ENCODE measurements around the gene SAMD9. TPM values are rescaled to one million over a fixed set of nuclear protein-coding genes. Genes with fewer than 3 reads are reported as not detected.

Gene SAMD9
- total and polyA plus RNA-seq, 2 donors from 2014 or later, result 2.2 to 11.0 TPM

GRCh38 chr7:93120592-93121549 is 3.1 kb upstream of the SAMD9 start:
- DNase-seq, result no peak
- Histone ChIP-seq H3K27ac (ENCODE audit: low read depth in 2 of 2, low read length in 2 of 2) (no peak overlapping the region), H3K4me1 (ENCODE audit: control insufficient read depth in 2 of 3, insufficient read depth in 2 of 3, low read depth in 1 of 3, low read length in 3 of 3) (peaks cover 0 to 2% (median 0%) of the 10 kb centered on the region in 3 donors), H3K4me3 (ENCODE audit: low read length in 3 of 3) (no peak overlapping the region), H3K27me3 (ENCODE audit: control insufficient read depth, insufficient read depth, low read length) (no peaks in the 10 kb centered on the region), H3K36me3 (ENCODE audit: control insufficient read depth in 2 of 3, insufficient read depth in 3 of 3, low read length in 3 of 3) (no peaks in the 10 kb centered on the region), H3K9me3 (ENCODE audit: control insufficient read depth in 2 of 3, insufficient read depth in 1 of 3, low read length in 3 of 3) (no peaks in the 10 kb centered on the region), H3K9ac (ENCODE audit: low read length in 3 of 3) (no peak overlapping the region)
- FAIRE-seq, result no peak
- intact Hi-C loops (cut with DNase I), result no loop called here
- TF ChIP-seq, protein P1, sequence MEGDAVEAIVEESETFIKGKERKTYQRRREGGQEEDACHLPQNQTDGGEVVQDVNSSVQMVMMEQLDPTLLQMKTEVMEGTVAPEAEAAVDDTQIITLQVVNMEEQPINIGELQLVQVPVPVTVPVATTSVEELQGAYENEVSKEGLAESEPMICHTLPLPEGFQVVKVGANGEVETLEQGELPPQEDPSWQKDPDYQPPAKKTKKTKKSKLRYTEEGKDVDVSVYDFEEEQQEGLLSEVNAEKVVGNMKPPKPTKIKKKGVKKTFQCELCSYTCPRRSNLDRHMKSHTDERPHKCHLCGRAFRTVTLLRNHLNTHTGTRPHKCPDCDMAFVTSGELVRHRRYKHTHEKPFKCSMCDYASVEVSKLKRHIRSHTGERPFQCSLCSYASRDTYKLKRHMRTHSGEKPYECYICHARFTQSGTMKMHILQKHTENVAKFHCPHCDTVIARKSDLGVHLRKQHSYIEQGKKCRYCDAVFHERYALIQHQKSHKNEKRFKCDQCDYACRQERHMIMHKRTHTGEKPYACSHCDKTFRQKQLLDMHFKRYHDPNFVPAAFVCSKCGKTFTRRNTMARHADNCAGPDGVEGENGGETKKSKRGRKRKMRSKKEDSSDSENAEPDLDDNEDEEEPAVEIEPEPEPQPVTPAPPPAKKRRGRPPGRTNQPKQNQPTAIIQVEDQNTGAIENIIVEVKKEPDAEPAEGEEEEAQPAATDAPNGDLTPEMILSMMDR (IDR thresholded peaks at IDR 0.05; ENCODE audit: borderline replicate concordance, extremely low read depth, insufficient read depth), result no peak

GRCh38 chr7:93119191-93119905 is 1.6 kb upstream of the SAMD9 start:
- peaks cover 0 to 4% (median 0%) of the 10 kb centered on the region in 3 donors for H3K4me1 ChIP-seq (ENCODE audit: control insufficient read depth in 2 of 3, insufficient read depth in 2 of 3, low read depth in 1 of 3, low read length in 3 of 3)
- H3K9ac ChIP-seq (ENCODE audit: low read length in 3 of 3), result no peak overlapping the region
- H3K27me3 ChIP-seq (ENCODE audit: control insufficient read depth, insufficient read depth, low read length), result no peaks in the 10 kb centered on the region
- TF ChIP-seq, protein P1 (IDR thresholded peaks at IDR 0.05; ENCODE audit: borderline replicate concordance, extremely low read depth, insufficient read depth), result no peak
- DNase-seq (no peak), FAIRE-seq (no peak)
- no peak overlapping the region for H3K27ac ChIP-seq (ENCODE audit: low read depth in 2 of 2, low read length in 2 of 2)
- intact Hi-C loops (cut with DNase I), result no loop called here
- H3K9me3 ChIP-seq (ENCODE audit: control insufficient read depth in 2 of 3, insufficient read depth in 1 of 3, low read length in 3 of 3), result no peaks in the 10 kb centered on the region
- H3K36me3 ChIP-seq (ENCODE audit: control insufficient read depth in 2 of 3, insufficient read depth in 3 of 3, low read length in 3 of 3), result no peaks in the 10 kb centered on the region
- no peak overlapping the region for H3K4me3 ChIP-seq (ENCODE audit: low read length in 3 of 3)

DNA sequence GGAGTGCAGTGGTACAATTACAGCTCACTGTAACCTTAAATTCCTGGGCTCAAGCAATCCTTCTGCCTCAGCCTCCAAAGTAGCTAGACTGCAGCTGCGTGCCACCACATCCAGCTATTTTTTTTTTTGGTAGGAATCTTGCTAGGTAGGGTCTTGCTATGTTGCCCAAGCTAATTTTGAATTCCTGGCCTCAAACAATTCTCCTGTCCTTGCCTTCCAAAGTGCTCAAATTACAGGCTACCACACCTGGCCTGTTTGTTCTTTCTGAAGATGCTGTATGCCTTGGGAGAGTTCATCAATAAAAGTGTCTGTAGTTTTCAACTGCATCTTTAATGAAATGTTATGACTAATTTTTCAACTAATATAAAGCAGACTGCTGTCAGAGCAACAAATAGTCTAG is 452 bp downstream of the SAMD9 start:
- peak overlapping the region; percentile 61 to 85 (median 79) for H3K4me3 ChIP-seq (ENCODE audit: low read length in 3 of 3)
- TF ChIP-seq, protein P1 (IDR thresholded peaks at IDR 0.05; ENCODE audit: borderline replicate concordance, extremely low read depth, insufficient read depth), result no peak
- H3K27me3 ChIP-seq (ENCODE audit: control insufficient read depth, insufficient read depth, low read length), result no peaks in the 10 kb centered on the region
- no peaks in the 10 kb centered on the region for H3K9me3 ChIP-seq (ENCODE audit: control insufficient read depth in 2 of 3, insufficient read depth in 1 of 3, low read length in 3 of 3)
- peaks cover 0 to 4% (median 0%) of the 10 kb centered on the region in 3 donors for H3K4me1 ChIP-seq (ENCODE audit: control insufficient read depth in 2 of 3, insufficient read depth in 2 of 3, low read depth in 1 of 3, low read length in 3 of 3)
- intact Hi-C loops (cut with DNase I), result no loop called here
- no peak for DNase-seq
- H3K9ac ChIP-seq (ENCODE audit: low read length in 3 of 3), result peak overlapping the region in 2 of 3 donors; percentile 27 to 59
- FAIRE-seq, result no peak
- H3K36me3 ChIP-seq (ENCODE audit: control insufficient read depth in 2 of 3, insufficient read depth in 3 of 3, low read length in 3 of 3), result no peaks in the 10 kb centered on the region
- H3K27ac ChIP-seq (ENCODE audit: low read depth in 2 of 2, low read length in 2 of 2), result no peak overlapping the region

Data from kidney (tissue), 14 donors.